Dendritic cell treated with granulocyte-macrophage colony-stimulating factor and Interleukin-4, amounts not matched to agents 40 ng/mL and 50 ng/mL, for 4 days (primary cell): ENCODE measurements around the gene SDR42E2.
"Not testable (repeated sequence)": the region's sequence is repeated elsewhere in the genome, so short reads cannot be mapped to it uniquely, and the experiment has no call there.

Experiments
- H3K27ac Mint-ChIP-seq: one replicate; pipeline ENCODE4 v1.8.0; 2022; ENCODE audit warnings: mild to moderate bottlenecking, mixed read lengths
- H3K27me3 Mint-ChIP-seq: one replicate; pipeline ENCODE4 v1.8.0; 2022; ENCODE audit warnings: mild to moderate bottlenecking, mixed read lengths
- H3K36me3 Mint-ChIP-seq: one replicate; pipeline ENCODE4 v1.8.0; 2022; ENCODE audit warnings: low read depth, mixed read lengths
- H3K4me1 Mint-ChIP-seq: one replicate; pipeline ENCODE4 v1.8.0; 2022; ENCODE audit warnings: low read depth, mixed read lengths
- H3K4me3 Mint-ChIP-seq: one replicate; pipeline ENCODE4 v1.8.0; 2022; ENCODE audit warnings: mild to moderate bottlenecking, moderate library complexity, mixed read lengths
- H3K9me3 Mint-ChIP-seq: one replicate; pipeline ENCODE4 v1.8.0; 2022; ENCODE audit warnings: mixed read lengths
- intact Hi-C: fragments of 100-400 bp; cut with micrococcal nuclease; formaldehyde crosslinking; loops from one replicate; pipeline ENCODE4 v1.15.0; 2022

SDR42E2 gene

DNA sequence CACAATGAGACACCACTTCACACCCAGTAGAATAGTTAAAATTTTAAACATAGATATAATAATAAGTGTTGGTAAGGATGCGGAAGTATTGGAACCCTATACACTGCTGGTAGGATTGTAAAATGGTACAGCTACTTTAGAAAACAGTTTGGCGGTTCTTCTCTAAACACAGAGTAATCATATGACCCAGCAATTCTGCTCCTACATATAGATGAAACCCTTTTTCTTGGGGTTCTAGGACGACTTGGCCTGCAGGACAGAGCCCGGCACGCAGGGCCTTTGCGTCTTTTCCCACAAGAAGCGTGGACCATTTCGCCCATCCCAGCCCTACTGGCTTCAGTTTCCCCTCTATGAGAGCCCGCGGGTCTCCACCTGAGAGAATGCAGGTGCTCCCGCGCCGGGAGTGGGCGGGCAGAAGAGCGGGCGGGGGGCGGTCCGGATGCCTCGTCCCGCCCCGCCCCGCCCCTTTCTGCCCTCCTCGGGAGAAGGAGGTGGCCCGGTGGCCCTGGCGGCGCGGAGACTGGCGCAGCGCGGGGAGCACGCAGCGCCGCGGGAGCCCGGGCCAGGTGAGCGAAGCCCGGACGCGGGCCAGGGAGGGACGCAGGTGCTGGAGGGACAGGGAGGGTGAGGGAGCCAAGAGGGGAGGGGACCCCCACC, at the start of gene SDR42E2:
TSS of gene SDR42E2 (plus strand) at position 508 of the 657 bp plus-strand sequence. CDS start 3,077 bp downstream, outside the sequence.
- Mint-ChIP-seq H3K4me1 (no peaks in the 10 kb centered on the region), H3K9me3 (no peaks in the 10 kb centered on the region), H3K27me3 (peaks cover 36% of the 10 kb centered on the region), H3K36me3 (no peaks in the 10 kb centered on the region), H3K27ac (no peak within 1 kb of the TSS), H3K4me3 (no peak within 1 kb of the TSS)
- intact Hi-C loops = no loop called here

DNA sequence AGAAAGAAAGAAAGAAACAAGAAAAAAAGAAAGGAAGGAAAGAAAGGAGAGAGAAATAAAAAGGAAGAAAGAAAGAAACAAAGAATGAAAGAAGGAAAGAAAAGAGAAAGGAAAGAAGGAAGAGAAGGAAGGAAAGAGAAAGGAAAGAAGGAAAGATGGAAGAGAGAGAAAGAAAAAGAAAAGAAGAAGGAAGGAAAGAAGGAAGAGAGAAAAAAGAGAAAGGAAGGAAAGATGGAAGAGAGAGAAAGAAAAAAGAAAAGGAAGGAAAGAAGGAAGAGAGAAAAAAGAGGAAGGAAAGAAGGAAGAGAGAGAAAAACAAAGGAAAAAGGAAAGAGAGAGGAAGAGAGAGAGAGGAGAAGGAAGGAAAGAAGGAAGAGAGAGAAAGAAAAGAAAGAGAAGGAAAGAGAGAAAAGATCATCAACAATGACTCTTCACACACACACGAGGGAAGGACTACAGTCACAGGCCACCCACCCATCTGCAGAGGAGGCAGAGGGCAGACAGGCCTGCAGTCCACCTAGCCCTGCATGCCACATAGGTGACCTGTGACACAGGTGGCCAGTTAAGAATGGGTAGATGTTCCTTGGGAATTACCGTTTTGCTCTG, 46.1 kb upstream of the SDR42E2 start:
- Mint-ChIP-seq H3K36me3 (no peaks in the 10 kb centered on the region), H3K27ac (no peak overlapping the region), H3K4me3 (no peak overlapping the region), H3K27me3 (no peaks in the 10 kb centered on the region), H3K4me1 (no peaks in the 10 kb centered on the region), H3K9me3 (no peaks in the 10 kb centered on the region)
- intact Hi-C loops = no loop called here

DNA sequence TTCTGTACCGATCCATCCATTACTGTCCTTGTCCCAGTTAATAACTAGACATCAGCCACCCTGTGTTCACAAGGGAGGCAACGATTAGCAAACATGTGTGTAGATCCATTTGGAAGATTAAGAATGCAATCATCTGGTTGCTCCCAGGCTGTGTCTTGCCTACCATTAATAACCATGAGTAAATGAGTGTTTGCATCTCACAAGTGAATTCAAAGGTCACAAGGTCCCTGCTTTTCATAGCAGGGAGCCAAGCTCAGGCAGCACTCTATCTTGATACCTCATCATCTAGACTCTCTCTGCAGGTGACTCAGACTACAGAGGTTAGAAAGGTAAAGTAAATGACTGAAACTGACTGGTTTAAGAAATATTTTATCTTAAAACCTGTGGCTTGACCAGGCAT, 44.7 kb upstream of the SDR42E2 start:
- H3K4me1 Mint-ChIP-seq = no peaks in the 10 kb centered on the region
- no peaks in the 10 kb centered on the region for H3K36me3 Mint-ChIP-seq
- no peak overlapping the region for H3K27ac Mint-ChIP-seq
- no peaks in the 10 kb centered on the region for H3K9me3 Mint-ChIP-seq
- H3K4me3 Mint-ChIP-seq = no peak overlapping the region
- intact Hi-C loops = no loop called here
- no peaks in the 10 kb centered on the region for H3K27me3 Mint-ChIP-seq

- Mint-ChIP-seq H3K27me3 (no peaks in the 10 kb centered on the region), H3K27ac (no peak overlapping the region), H3K4me3 (no peak overlapping the region), H3K4me1 (peaks cover 10% of the 10 kb centered on the region), H3K36me3 (no peaks in the 10 kb centered on the region), H3K9me3 (no peaks in the 10 kb centered on the region)
- intact Hi-C loops = no loop called here
These were observed 41.9 kb upstream of the SDR42E2 start for GRCh38 chr16:22120440-22120839.

DNA sequence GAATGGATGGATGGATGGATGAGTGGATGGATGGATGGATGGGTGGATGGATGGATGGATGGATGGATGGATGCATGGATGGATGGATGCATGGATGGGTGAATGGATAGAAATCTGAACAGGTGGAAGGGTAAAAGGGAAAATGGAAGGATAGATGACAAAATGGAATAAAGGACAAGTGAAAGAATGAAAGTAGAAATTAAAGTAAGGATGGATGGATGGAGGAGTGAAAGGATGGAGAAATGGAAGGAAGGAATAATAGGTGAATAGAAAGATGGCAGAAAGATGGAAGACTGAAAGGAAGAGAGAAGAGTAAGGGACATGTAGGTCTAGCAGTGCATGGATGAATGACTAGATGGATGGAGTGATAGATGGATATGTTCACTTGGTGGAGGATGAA, 40.1 kb upstream of the SDR42E2 start:
- H3K27me3 Mint-ChIP-seq = no peaks in the 10 kb centered on the region
- intact Hi-C loops = no loop called here
- no peak overlapping the region for H3K4me3 Mint-ChIP-seq
- no peaks in the 10 kb centered on the region for H3K9me3 Mint-ChIP-seq
- no peaks in the 10 kb centered on the region for H3K36me3 Mint-ChIP-seq
- H3K4me1 Mint-ChIP-seq = peaks cover 10% of the 10 kb centered on the region
- no peak overlapping the region for H3K27ac Mint-ChIP-seq

DNA sequence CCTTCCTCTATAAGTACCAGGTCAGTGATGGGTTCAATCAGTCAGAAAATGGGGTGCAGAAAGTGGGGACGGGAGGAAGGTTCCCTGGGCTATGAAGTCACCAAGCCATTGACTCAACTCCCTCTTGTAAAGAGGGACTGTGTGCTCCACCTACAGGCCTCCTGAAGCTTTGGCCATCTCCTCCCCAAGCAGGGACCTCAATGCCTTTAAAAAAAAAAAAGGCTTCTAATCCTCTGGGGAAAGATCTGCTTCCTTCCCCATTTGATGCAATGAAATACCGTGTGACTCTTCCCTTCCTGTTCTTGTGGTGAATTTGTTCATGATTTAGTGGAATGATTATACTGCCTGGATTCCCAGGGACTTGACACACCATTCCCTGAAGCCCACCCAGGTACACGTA, 39.2 kb upstream of the SDR42E2 start:
- Mint-ChIP-seq H3K9me3 (no peaks in the 10 kb centered on the region), H3K36me3 (no peaks in the 10 kb centered on the region), H3K27me3 (no peaks in the 10 kb centered on the region), H3K4me3 (no peak overlapping the region), H3K27ac (no peak overlapping the region), H3K4me1 (peaks cover 10% of the 10 kb centered on the region)
- intact Hi-C loops = no loop called here

GRCh38 chr16:22123759-22124490, 38.4 kb upstream of the SDR42E2 start:
- Mint-ChIP-seq H3K4me1 (peaks cover 10% of the 10 kb centered on the region), H3K27ac (no peak overlapping the region), H3K4me3 (no peak overlapping the region), H3K9me3 (no peaks in the 10 kb centered on the region), H3K36me3 (no peaks in the 10 kb centered on the region), H3K27me3 (no peaks in the 10 kb centered on the region)
- intact Hi-C loops = no loop called here

GRCh38 chr16:22124583-22125284, 37.6 kb upstream of the SDR42E2 start:
- no peaks in the 10 kb centered on the region for H3K36me3 Mint-ChIP-seq
- no peak overlapping the region for H3K4me3 Mint-ChIP-seq
- peaks cover 3% of the 10 kb centered on the region for H3K27me3 Mint-ChIP-seq
- intact Hi-C loops = no loop called here
- H3K9me3 Mint-ChIP-seq = no peaks in the 10 kb centered on the region
- peaks cover 10% of the 10 kb centered on the region for H3K4me1 Mint-ChIP-seq
- no peak overlapping the region for H3K27ac Mint-ChIP-seq

DNA sequence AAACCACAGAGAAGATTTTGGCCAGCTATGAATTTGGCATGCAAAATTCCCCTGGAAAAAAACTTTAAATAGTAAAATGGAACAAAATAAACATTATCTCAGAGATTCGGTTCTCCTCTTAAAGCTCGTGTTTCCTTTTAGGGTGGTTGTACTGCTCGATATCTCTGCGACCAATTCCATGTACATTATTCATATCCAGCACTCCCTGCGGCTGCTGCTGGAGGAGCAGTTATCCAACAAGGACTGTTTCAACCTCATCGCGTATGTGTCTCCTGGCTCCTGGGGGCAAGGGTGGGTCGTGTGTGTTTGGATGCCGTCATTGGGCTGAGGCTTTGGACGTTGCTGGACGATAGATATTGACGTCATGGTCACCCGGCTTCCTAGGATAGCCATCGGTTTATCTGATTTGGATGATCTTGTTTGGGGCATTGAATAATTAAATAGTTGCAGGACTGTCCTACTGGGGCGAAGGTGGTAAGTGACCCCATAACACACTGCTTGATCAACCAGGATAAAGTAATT, 36.2 kb upstream of the SDR42E2 start:
- H3K27me3 Mint-ChIP-seq = peaks cover 5% of the 10 kb centered on the region
- H3K36me3 Mint-ChIP-seq = no peaks in the 10 kb centered on the region
- H3K4me1 Mint-ChIP-seq = peaks cover 10% of the 10 kb centered on the region
- H3K9me3 Mint-ChIP-seq = no peaks in the 10 kb centered on the region
- intact Hi-C loops = no loop called here
- H3K27ac Mint-ChIP-seq = no peak overlapping the region
- no peak overlapping the region for H3K4me3 Mint-ChIP-seq

DNA sequence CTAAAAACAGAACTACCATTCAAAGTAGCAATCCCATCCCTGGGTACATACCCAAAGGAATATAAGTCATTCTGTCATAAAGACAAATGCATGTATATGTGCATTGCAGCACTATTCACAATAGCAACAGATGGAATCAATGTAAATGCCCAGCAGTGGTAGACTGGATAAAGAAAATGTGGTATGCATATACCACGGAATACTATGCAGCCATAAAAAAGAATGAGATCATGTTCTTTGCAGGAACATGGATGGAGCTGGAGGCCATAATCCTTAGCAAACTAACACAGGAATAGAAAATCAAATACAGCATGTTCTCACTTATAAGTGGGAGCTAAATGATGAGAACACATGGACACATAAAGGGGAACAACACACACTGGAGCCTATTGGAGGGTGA, 33.8 kb upstream of the SDR42E2 start:
- H3K27me3 Mint-ChIP-seq, H3K4me3 Mint-ChIP-seq, H3K27ac Mint-ChIP-seq, H3K4me1 Mint-ChIP-seq, H3K36me3 Mint-ChIP-seq, intact Hi-C loops, H3K9me3 Mint-ChIP-seq: not testable (repeated sequence)

DNA sequence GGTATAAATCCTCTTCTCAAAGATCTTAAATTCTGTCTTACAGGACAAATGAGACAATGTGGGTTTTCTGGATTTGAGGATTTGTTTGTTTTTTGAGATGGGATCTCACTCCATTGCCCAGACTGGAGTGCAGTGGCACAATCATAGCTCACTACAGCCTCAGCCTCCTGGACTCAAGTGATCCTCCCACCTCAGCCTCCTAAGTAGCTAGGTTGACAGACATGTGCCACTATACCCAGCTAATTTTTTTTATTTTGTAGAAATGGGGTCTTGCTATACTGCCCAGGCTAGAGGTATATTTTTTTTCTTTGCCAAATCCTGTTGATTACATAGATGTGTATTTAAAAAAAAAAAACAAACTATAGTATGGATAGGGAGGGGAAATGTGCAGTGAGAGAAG, 31.8 kb upstream of the SDR42E2 start:
- Mint-ChIP-seq H3K4me3 (no peak overlapping the region), H3K9me3 (no peaks in the 10 kb centered on the region), H3K36me3 (no peaks in the 10 kb centered on the region), H3K27me3 (peaks cover 5% of the 10 kb centered on the region), H3K4me1 (no peaks in the 10 kb centered on the region), H3K27ac (no peak overlapping the region)
- intact Hi-C loops = no loop called here

- no peaks in the 10 kb centered on the region for H3K4me1 Mint-ChIP-seq
- intact Hi-C loops = no loop called here
- no peak overlapping the region for H3K27ac Mint-ChIP-seq
- no peak overlapping the region for H3K4me3 Mint-ChIP-seq
- no peaks in the 10 kb centered on the region for H3K36me3 Mint-ChIP-seq
- H3K27me3 Mint-ChIP-seq = peaks cover 7% of the 10 kb centered on the region
- no peaks in the 10 kb centered on the region for H3K9me3 Mint-ChIP-seq
These were observed 29.5 kb upstream of the SDR42E2 start for GRCh38 chr16:22132801-22133200.

GRCh38 chr16:22138482-22138881, 23.8 kb upstream of the SDR42E2 start:
- Mint-ChIP-seq H3K27ac (no peak overlapping the region), H3K9me3 (no peaks in the 10 kb centered on the region), H3K27me3 (peaks cover 4% of the 10 kb centered on the region), H3K4me1 (no peaks in the 10 kb centered on the region), H3K36me3 (no peaks in the 10 kb centered on the region), H3K4me3 (no peak overlapping the region)
- intact Hi-C loops = no loop called here

DNA sequence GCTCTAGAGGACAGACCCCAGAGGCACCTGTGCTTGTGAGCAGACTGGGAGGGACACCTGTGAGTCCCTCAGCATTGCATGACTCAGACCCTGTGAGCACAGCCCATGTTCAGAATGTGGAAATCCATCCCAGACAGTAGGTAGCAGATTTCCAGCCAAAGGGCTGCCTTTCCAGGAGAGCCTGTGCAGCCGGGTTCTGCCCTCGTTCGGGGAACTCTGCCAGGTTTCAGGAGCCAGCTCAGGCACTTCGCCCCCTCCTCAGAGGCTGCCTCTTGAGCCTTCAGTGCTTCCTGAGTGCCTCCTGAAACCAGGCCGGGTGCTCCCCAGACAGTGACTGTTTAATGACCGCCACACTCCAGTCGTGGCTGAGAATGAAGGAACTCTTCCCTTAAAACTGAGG, 23.3 kb upstream of the SDR42E2 start:
- Mint-ChIP-seq H3K27ac (no peak overlapping the region), H3K27me3 (peaks cover 4% of the 10 kb centered on the region), H3K4me3 (no peak overlapping the region), H3K36me3 (no peaks in the 10 kb centered on the region), H3K9me3 (no peaks in the 10 kb centered on the region), H3K4me1 (no peaks in the 10 kb centered on the region)
- intact Hi-C loops = no loop called here
